HG03045 (cell line): ENCODE data around the gene KRTAP4-3.
"Not testable (repeated sequence)": the region's sequence is repeated elsewhere in the genome, so short reads cannot be mapped to it uniquely, and the experiment has no call there.

ENCODE experiments used
- ATAC-seq: cut with Tn5 transposase; IDR thresholded peaks from one replicate; pipeline ENCODE4 v1.9.1; 2021; ENCODE audit warnings: mild to moderate bottlenecking, moderate library complexity; ENCODE audit not compliant: unreplicated experiment

The KRTAP4-3 gene

GRCh38 chr17:41168121-41168520, at the start of gene KRTAP4-3:
Gene KRTAP4-3 (minus strand): TSS chr17:41168221. CDS start chr17:41168172, 49 bp downstream.
- ATAC-seq: no peak

- ATAC-seq: no peak
Measured at GRCh38 chr17:41215681-41216080, 47.7 kb upstream of the KRTAP4-3 start.

GRCh38 chr17:41212524-41213169, 44.6 kb upstream of the KRTAP4-3 start:
- ATAC-seq: no peak

GRCh38 chr17:41211845-41212466, 43.9 kb upstream of the KRTAP4-3 start:
- ATAC-seq: no peak

- ATAC-seq: no peak
Measured at GRCh38 chr17:41199421-41200078, 31.5 kb upstream of the KRTAP4-3 start.

GRCh38 chr17:41196068-41196467, 28.0 kb upstream of the KRTAP4-3 start:
- no peak for ATAC-seq

- no peak for ATAC-seq
Measured at GRCh38 chr17:41190328-41190727, 22.3 kb upstream of the KRTAP4-3 start.

GRCh38 chr17:41189837-41190318, 21.9 kb upstream of the KRTAP4-3 start, which contains the start of gene KRTAP9-1:
Gene KRTAP9-1 (plus strand): TSS chr17:41189887. CDS start chr17:41189887, 0 bp downstream.
- ATAC-seq: not testable (repeated sequence)

- no peak for ATAC-seq
Measured at GRCh38 chr17:41186872-41187271, 18.9 kb upstream of the KRTAP4-3 start.

- no peak for ATAC-seq
Measured at GRCh38 chr17:41185001-41185400, 17.0 kb upstream of the KRTAP4-3 start.

- no peak for ATAC-seq
Measured at GRCh38 chr17:41184480-41184961, 16.5 kb upstream of the KRTAP4-3 start, which contains the start of gene KRTAP4-1. Gene KRTAP4-1 (minus strand): TSS chr17:41184911. CDS start chr17:41184854, 57 bp downstream.

- ATAC-seq: no peak
Measured at GRCh38 chr17:41178843-41179616, 11.0 kb upstream of the KRTAP4-3 start.

- no peak for ATAC-seq
Measured at GRCh38 chr17:41178341-41178740, 10.3 kb upstream of the KRTAP4-3 start.

- no peak for ATAC-seq
Measured at GRCh38 chr17:41177727-41178271, 9.8 kb upstream of the KRTAP4-3 start, which contains the start of gene KRTAP4-2. Gene KRTAP4-2 (minus strand): TSS chr17:41178221. CDS start chr17:41178164, 57 bp downstream.

- no peak for ATAC-seq
Measured at GRCh38 chr17:41176744-41177387, 8.8 kb upstream of the KRTAP4-3 start.

GRCh38 chr17:41171886-41172285, 3.9 kb upstream of the KRTAP4-3 start:
- ATAC-seq: no peak

- ATAC-seq: no peak
Measured at GRCh38 chr17:41167561-41167960, 460 bp downstream of the KRTAP4-3 start.

GRCh38 chr17:41163828-41164227, 4.2 kb downstream of the KRTAP4-3 start:
- no peak for ATAC-seq

- ATAC-seq: no peak
Measured at GRCh38 chr17:41160648-41161047, 7.4 kb downstream of the KRTAP4-3 start, which contains the start of gene KRTAP4-4. Gene KRTAP4-4 (minus strand): TSS chr17:41160748. CDS start chr17:41160691, 57 bp downstream.

- ATAC-seq: not testable (repeated sequence)
Measured at GRCh38 chr17:41160190-41160589, 7.8 kb downstream of the KRTAP4-3 start.
